Stimulated activated CD8-positive, alpha-beta memory T cell treated with anti-CD3 and anti-CD28 coated beads, Interleukin-4, amount 100 ng/mL, for 4 hours (primary cell): ENCODE measurements around the gene KLHL41.
A peak's percentile ranks its signal among the peaks of the same experiment; 100 is the strongest.
"Not testable (repeated sequence)": the region's sequence is repeated elsewhere in the genome, so short reads cannot be mapped to it uniquely, and the experiment has no call there.

Source experiments
- DNase-seq, 2 donors: peaks; one replicate each; pipeline ENCODE4 v3.0.0-alpha.2; 2020; ENCODE audit warnings: low read depth in 2 of 2, low spot score in 1 of 2

The KLHL41 gene

GRCh38 chr2:169571571-169571970 is 62.1 kb downstream of the KLHL41 start:
- no peak for DNase-seq

GRCh38 chr2:169572189-169572588 is 62.7 kb downstream of the KLHL41 start:
- DNase-seq: no peak

DNA sequence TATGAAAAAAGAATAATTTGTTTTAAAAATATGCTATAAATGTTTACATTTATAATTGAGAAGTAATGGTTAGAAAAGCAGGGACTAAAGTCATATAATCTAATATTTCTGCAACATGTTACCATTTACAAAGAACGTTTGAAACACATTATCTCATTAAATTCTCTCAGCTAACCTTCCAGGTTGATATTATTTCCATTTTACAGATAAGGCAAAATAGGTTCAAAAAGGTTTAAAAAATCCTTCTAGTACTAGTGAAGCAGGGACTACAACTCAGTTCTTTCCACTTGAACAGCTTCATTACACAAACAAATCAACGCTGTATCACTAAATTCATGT is 63.3 kb downstream of the KLHL41 start:
- no peak for DNase-seq

DNA sequence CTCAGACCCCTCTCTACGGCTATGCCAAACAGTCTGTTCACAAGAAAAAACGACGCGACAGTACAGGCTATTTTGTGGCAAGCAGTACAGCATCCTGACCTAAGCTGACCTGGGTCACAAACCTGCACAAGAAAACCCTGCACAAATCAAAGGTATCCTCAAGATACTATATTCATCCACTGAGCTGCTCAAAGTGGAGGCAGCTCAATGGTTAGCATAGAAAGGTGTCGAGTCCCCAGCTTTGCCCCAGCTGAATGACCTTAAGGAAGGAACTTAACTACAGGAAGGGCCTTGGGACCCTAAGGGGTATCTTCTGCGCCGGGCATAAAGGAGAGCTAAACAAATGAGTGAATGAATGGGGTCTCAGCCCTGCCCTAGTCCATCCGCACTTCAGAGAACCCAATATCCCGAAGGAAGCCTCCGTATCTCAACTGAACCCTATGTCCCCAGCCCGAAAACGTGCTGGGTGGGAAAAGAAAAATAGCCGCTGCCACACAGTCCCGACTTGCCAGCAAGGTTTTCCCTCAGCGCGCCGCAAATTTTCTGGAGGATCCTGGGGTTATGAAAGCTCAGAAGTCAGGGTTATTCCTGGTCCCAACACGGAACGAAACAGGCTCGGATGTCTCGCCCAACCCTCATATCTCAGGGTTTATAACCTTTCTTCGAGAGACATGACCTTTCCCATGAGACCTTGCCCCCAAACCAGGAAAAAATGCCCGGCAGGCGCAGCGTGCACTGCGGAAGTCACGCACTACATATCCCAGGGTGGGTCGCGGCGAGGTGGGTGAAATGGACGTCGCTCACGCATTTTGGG is 63.9 kb downstream of the KLHL41 start, which contains the start of gene FASTKD1:
FASTKD1 (minus strand) TSS at position 706 of the 814 bp plus-strand sequence. CDS start 1,836 bp downstream, outside the sequence.
- peak; percentile 64 to 77 for DNase-seq

GRCh38 chr2:169573974-169574299 is 64.4 kb downstream of the KLHL41 start:
- no peak for DNase-seq

- DNase-seq: not testable (repeated sequence)
Measured at GRCh38 chr2:169574539-169574938, 65.0 kb downstream of the KLHL41 start.

DNA sequence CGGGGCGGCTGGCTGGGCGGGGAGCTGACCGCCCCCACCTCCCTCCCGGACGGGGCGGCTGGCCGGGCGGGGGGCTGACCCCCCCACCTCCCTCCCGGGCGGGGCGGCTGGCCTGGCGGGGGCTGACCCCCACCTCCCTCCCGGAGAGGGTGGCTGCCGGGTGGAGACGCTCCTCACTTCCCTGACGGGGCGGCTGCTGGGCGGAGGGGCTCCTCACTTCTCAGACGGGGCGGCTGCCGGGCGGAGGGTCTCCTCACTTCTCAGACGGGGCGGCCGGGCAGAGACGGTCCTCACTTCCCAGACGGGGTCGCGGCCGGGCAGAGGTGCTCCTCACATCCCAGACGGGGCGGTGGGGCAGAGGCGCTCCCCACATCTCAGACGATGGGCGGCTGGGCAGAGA is 65.8 kb downstream of the KLHL41 start:
- DNase-seq: not testable (repeated sequence)
